ENCODE measurements around the gene TTF2.
"Not testable (repeated sequence)": the region's sequence is repeated elsewhere in the genome, so short reads cannot be mapped to it uniquely, and the experiment has no call there.

The TTF2 gene

DNA sequence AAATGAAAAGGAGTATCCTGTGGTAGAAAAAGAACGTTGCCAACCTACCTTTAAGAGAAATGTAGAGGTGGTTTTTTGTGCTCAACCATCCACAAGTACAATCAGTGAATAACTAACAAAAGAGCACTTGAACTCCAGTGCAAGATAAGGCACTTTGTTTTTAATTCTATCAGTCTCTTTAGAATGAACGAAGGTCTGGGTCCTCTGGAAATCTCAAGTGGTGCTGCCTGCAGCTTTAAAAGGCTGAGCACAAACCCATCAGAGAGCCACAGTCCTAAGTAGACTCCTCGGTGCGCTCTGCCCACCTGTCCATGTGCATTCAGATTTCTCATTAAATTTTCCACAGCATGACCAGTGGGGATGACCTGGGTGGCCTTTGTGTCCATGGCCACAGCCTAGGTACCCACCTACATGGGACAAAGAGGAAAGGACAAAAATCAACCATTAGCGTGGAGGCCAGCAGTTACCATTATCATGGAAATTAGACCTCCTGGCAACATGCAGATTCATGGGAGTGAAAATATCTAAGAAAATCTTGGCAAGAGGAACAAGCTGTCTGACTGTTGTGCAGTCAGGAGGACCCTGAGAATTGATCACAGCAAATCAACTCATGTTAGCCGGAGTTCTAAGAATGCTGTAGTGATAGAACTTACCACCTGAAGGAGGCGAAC lies 52.1 kb downstream of the TTF2 start:
- DNase-seq: no peak
- in situ Hi-C loops (cut with HindIII; ENCODE audit: low pct_ligation_motif_present, low pct_unique_long_range_greater_than_20kb, low sequenced_read_pairs): no loop called here

DNA sequence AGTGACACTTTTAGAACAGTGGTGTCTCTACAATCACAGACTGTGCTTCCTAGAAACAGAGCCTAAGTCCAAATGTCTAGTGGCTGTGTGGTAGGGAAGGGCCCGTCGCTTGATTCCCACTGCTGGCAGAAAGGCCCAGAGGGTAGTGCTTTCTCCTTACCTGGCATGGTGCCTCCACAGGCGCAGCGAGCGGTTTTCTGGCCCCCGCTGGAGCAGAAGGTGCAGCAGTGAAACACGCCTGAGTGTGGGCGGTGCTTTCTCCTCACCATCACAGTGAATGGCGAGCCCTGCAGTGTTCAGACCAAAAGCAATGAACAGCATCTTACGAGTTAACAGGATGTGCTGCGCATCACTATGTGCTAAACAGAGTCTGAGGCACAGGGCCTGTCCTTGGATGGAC lies 53.1 kb downstream of the TTF2 start:
- in situ Hi-C loops (cut with HindIII; ENCODE audit: low pct_ligation_motif_present, low pct_unique_long_range_greater_than_20kb, low sequenced_read_pairs): no loop called here
- DNase-seq: no peak

DNA sequence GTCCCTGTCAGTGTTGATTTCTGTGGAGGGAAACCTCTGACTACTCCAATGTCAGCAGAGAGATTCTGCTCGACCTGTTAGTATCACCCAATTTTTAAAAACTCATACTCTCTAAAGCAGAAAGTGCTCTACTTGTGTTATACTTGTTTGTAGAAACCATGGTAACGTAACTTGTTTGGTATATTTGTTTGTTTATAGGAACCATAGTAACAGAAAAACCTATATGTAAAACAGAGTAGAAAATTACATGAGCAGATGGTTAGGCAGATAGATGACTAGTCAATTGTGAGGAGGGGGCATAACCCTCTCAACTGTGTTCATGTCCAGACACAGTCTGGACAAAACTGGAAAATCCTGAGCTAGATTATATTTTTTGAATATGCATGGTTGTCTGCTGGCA lies 54.8 kb downstream of the TTF2 start:
- DNase-seq: no peak
- in situ Hi-C loops (cut with HindIII; ENCODE audit: low pct_ligation_motif_present, low pct_unique_long_range_greater_than_20kb, low sequenced_read_pairs): no loop called here

DNA sequence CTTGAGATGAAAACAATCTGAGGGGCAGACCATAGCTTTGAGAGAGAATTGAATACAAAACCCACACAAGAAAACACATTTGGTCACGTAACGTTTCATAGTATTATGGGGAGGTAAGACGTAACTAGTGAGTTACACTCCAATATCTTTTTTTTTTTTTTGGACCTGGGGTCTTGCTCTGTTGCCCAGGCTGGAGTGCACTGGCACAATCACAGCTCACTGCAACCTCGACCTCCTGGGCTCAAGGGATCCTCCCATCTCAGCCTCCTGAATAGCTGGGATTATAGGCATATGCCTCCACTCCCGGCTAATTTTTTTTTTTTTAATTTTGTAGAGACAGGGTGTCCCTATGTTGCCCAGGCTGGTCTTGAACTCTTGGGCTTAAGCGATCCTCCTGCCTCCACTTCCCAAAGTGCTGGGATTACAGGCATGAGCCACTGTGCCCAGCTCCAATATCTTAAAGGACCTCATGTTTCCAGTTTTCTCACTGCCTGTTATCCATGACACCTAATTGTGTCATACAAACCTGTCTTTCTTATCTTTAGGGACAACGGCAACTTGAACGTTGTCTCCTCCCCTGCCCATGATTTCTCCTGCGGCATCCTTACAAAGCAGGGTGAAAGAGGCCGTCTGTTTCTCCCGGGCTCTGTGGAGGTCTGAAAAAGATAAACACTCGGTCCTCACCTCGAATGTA lies 56.1 kb downstream of the TTF2 start:
- in situ Hi-C loops (cut with HindIII; ENCODE audit: low pct_ligation_motif_present, low pct_unique_long_range_greater_than_20kb, low sequenced_read_pairs): no loop called here
- DNase-seq: no peak

DNA sequence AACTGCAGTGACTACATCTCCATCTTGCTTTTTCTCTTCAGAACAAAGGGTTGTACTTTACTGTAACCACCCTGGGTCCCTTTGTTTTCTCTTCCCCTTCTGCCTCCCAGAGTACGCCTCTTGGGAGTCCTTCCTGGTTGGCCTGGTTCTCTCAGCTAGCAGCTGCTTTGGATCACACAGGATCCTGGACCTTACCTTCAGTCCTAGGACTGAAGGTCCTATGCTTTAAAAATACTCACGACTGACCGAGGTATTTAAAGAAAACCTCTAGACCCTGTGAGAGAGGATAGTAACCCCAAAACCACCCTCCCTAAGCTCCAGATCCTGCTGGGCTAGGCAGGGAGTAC lies 56.6 kb downstream of the TTF2 start:
- in situ Hi-C loops (cut with HindIII; ENCODE audit: low pct_ligation_motif_present, low pct_unique_long_range_greater_than_20kb, low sequenced_read_pairs): no loop called here

DNA sequence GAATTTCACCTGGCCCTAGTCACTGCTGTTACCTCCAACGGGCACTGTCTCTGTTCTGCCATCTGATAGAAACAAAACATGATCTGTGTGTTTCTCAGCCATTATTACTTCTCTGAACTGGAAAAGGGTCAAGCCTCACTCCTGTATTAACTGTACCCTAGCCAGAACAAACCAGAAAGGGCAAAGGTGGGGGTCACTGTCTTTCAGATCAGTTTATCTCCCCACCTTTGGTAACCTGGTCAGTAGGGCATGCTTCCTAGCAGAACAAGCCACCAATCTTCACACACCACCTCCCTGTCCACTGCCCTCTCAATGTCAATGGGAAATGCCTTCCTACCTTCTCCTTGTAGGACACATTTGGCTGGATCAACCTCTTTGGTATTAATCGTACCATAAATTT lies 57.6 kb downstream of the TTF2 start:
- no peak for DNase-seq
- in situ Hi-C loops (cut with HindIII; ENCODE audit: low pct_ligation_motif_present, low pct_unique_long_range_greater_than_20kb, low sequenced_read_pairs): no loop called here

More for the DNA sequence above, 56.6 kb downstream of the TTF2 start:
- DNase-seq: no peak

DNA sequence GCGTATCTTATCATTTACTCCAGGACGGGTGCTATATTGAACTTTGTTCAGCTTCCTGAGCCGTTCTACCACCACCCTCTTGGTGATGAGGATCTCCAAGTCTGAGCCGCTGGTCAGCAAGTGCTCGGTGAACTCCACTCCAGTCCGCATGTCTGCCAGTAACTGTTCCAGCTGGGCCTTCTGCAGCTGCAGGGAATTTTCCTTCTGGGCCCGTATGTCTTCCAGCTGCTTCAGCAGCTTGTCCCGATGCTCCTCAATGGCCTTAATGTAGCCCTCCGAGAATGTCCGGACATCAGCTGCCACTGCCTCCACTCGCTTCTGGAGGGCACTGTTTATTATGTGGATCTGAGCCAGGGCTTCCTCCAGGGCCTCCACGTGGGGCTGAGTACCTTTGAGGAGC lies 58.0 kb downstream of the TTF2 start:
- DNase-seq: no peak
- in situ Hi-C loops (cut with HindIII; ENCODE audit: low pct_ligation_motif_present, low pct_unique_long_range_greater_than_20kb, low sequenced_read_pairs): no loop called here

DNA sequence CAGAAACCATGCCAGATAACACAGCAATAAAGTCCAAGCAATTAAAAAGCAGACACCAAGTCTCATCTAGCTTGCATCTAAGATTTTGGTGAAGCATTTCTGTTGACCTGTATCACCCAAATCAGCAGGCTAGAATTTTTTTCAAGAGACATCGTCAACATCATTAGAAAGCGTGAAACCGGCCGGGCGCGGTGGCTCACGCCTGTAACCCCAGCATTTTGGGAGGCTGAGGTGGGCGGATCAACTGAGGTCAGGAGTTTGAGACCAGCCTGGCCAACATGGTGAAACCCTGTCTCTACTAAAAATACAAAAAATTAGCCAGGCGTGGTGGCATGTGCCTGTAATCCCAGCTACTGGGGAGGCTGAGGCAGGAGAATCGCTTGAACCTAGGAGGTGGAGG lies 59.0 kb downstream of the TTF2 start:
- in situ Hi-C loops (cut with HindIII; ENCODE audit: low pct_ligation_motif_present, low pct_unique_long_range_greater_than_20kb, low sequenced_read_pairs): not testable (repeated sequence)

DNA sequence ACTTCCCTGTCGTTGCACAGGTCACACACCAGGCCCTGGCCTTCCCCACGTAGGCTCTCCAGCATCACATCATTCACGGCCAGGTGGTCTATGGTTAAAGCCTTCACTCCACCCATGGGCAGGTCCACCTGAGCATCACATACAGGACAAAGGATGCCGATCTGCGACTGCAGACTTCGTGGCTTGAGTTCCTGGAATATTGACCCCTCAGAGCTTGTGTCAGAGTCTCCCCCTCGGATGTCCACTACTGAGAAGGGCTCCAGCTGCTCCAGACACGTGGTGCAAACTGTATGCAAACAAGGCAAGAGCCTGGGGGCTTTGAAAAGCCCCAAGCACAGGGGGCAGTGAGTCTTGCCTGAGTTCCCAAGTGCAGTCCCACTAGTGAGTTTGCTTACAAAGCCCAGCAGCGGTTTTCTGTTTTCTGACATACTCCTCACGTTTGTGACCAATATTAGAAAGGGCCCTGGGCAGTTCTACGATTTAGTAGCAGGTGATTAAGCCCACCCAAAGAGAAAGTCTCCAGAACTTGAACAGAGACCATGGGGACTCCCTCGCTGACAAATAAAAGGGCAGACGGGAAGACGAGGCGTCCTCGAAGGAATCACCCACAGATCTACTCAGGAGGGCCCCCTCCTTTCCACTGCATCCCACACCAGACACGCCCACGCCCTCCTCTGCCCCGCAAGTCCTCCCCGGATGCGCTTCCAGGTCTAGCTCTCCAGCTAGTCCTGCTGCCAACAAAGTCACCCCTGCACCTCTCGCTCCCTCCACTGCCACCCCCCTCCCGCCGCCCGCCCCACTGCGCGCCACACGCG lies 60.9 kb downstream of the TTF2 start:
- in situ Hi-C loops (cut with HindIII; ENCODE audit: low pct_ligation_motif_present, low pct_unique_long_range_greater_than_20kb, low sequenced_read_pairs): no loop called here
- DNase-seq: no peak

More for the DNA sequence above, 59.0 kb downstream of the TTF2 start:
- not testable (repeated sequence) for DNase-seq

DNA sequence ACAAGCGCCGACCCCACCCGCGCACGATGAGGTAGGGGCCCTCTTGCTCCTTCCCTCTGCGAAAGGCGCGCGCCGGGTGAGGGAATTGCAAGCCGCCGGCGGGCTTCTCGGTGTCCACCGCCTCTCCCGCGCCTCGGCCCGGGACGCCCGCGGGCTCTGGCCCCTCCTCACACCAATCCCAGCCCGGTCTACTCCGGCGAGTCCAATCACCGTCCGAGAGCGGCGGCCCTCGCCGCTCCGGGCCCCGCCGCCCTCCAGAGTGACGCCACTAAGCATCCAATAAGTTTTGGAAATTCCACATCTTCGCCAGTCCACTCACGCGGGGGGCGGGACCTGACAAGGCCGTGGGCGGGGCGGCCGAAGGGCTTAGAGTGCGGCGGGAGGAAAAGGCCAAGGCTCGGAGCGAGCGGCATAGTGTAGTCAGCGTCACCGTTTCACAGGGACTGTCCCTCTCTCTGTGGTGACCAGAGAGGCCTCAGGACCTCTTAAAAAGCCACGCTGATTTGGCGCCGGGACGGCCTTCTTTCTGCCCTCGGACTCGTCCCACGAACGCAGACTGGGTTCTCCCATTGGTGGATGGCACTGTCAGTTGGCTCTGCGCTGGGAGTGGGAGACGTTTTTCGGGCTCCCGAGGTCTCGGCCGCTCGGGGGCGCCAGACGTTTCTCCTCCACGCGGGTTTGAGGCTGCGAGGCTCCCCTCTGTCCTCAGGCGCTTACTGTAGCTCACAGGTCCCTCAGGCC lies 61.6 kb downstream of the TTF2 start, which contains the start of gene TRIM45:
TRIM45 (minus strand) TSS at position 161 of the 741 bp plus-strand sequence. CDS start 548 bp downstream, outside the sequence.
- in situ Hi-C loops (cut with HindIII; ENCODE audit: low pct_ligation_motif_present, low pct_unique_long_range_greater_than_20kb, low sequenced_read_pairs): no loop called here
- peak; percentile 94 for DNase-seq

DNA sequence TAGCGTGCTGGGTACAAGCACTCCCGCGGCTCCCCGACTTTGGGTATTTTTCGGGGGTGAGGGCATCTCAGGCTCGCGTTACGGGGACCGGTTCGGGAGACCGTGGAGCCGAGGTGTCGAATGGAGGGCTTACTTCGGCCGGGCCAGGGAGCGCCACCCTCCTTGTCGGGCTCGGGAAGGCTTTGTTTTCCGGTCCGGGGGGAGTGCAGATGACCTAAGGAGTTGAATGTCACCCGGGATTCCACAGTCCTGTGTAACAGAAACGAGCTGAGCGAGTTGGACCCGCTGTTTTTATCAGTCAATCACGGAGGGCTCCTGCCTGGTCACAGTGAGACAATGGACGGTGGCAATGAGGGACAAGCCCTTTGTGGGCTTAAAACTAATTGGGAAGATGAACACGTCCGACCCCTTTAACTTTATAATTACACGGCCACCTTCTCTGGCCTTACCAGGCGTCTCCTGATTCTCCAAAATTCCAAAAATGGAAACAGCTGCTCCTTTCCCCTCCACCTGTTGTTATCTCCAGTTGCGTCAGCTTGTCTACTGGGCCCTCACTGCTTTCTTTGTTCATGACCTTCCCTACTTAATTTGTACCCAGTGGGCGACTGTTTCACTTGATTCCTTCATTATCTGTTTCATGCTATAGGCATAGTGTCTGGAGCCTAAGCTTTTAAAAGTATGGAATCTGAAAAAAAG lies 62.4 kb downstream of the TTF2 start:
- DNase-seq: no peak
- in situ Hi-C loops (cut with HindIII; ENCODE audit: low pct_ligation_motif_present, low pct_unique_long_range_greater_than_20kb, low sequenced_read_pairs): no loop called here

DNA sequence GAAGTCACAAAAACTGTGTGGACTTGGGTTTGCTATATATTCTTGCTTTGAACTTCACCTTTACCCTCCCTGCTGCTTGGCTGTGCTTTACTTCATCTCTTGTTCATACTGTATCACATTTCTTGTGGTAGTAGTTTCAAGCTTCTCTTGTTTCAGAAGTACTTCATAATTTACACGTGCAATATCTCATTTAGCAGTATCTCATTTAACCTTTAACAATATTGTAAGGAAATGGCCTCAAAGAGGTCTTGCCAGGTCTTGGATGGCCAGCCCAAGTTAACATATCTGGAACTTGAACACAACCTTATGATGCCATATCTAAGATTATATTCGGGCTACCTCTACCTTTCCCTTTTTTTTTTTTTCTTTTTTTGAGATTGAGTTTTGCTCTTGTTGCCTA lies 63.1 kb downstream of the TTF2 start:
- DNase-seq: no peak
- in situ Hi-C loops (cut with HindIII; ENCODE audit: low pct_ligation_motif_present, low pct_unique_long_range_greater_than_20kb, low sequenced_read_pairs): no loop called here

DNA sequence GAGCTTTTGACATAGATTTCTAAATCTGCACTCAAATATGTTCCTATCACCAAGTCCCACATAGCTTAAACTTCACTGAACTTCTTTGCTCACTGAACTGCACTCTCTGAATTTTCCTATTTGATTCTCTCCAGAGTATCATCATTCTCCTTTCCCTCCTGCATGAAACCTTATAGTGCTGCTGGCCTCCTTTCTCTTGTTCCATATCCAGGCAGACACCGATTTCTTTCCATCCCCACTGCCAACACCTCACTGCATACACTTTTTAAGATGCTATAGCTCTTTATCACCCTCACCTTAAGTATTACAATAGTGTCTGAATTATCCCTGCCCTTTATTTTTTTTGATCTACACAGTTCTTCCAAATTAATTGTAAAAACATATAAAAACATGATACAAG lies 64.5 kb downstream of the TTF2 start:
- in situ Hi-C loops (cut with HindIII; ENCODE audit: low pct_ligation_motif_present, low pct_unique_long_range_greater_than_20kb, low sequenced_read_pairs): no loop called here
- no peak for DNase-seq

DNA sequence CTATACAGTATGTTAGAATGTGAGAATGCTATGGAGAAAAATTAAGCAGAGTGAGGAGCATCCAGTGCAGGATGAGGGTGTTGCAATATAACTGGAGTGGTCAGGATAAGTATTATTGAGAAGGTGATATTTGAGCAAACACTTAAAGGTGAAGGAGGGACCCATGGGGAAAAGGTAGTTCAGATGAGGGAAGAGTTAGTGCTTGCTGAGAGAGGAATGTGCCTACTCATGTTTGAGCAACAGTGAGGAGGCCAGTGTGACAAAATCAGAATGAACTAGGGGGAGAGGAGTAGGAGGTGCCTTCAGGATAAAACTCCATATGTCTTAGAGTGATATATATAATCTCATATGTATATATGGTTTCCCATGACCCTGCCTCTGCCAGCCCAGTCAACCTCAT lies 67.7 kb downstream of the TTF2 start:
- DNase-seq: no peak
- in situ Hi-C loops (cut with HindIII; ENCODE audit: low pct_ligation_motif_present, low pct_unique_long_range_greater_than_20kb, low sequenced_read_pairs): no loop called here

DNA sequence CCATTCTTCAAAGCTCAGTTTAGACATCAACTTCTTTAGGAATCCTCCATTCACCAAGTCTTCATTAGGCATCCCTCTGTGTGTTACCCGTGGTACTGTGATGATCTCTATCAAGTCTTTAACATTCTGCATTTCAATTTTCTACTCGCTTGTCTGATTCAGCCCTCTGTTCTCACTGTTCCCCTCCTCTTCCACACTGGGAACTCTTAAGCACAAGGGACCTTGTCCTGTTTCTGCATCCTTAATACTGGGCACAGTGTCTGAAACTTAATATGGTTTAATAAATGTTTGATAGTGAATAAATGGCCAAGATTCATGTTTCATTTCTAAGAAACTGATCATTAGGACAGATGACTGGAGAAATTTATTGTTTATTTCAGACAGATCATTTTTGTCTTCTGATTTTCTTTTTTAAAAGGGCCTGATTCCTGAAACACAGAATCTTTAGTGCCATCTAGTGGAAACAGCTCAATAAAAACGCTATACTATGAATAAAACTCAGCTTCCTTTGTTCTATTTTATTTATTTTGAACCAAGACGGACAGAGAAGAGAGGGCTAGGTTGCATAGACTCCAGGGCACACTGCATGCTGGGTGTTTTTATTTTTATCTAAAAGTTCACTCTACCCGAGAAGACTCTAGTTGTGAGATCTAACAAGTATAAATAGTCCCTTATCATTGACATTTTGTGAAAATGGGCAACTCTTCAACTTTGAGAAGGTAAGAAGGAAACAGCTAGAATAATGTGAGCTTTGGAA lies 68.4 kb downstream of the TTF2 start:
- peak; percentile 38 for DNase-seq
- in situ Hi-C loops (cut with HindIII; ENCODE audit: low pct_ligation_motif_present, low pct_unique_long_range_greater_than_20kb, low sequenced_read_pairs): no loop called here

DNA sequence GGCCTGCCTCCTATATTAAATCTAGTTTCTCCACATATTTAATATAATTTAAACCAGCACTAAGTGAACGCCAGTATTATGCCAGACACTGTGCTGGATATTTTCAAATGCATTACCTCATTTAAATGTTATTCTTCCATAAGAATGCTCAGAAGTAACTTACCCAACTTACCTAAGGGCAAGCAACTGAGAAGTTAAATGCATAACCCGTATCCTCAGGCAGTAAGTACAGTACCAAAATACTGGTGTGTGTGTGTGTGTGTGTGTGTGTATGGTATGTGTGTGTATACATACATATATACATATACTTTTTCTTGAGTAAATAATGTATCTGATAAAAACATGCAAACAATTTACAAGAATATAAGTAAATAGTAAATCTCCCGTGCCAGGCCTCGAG lies 70.4 kb downstream of the TTF2 start:
- in situ Hi-C loops (cut with HindIII; ENCODE audit: low pct_ligation_motif_present, low pct_unique_long_range_greater_than_20kb, low sequenced_read_pairs): no loop called here

DNA sequence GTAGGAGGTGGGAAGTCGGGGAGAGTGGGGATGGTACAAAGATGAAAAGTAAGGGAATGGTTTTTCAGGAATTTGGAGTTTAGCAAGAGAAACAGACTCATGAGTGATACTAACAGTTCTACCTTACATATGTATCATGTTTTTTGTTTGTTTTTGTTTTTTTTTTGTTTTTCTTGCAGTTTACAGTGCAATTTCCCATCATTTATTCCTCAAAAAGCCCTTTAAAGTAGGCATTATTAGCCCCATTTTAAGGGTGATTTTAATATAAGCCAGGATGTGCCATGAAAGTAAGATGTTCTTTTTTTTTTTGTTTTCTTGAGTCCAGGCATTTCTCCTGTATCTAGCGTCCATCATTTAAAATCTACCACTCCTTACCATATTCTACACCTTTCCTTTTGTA lies 75.2 kb downstream of the TTF2 start:
- no peak for DNase-seq
- in situ Hi-C loops (cut with HindIII; ENCODE audit: low pct_ligation_motif_present, low pct_unique_long_range_greater_than_20kb, low sequenced_read_pairs): no loop called here

More for the DNA sequence above, 70.4 kb downstream of the TTF2 start:
- DNase-seq: no peak

DNA sequence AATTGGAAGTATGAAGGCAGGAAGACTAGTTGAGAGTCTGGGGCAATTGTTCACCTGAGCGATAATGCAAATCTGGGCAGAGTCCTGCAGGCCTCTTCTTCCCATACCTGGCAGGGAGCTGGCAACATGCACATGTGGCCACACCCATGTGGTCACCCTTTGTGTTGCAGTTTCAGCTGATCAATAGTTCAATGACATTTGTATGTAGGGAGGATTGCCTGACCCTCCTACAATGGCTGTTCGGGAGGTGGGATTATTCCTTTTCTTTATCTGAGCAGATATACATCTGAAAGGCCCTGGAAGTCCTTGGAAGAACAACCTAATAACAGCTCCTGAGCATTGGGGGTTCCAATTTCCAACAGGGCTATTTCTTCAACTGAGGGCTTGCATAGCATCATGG lies 76.6 kb downstream of the TTF2 start:
- DNase-seq: no peak
- in situ Hi-C loops (cut with HindIII; ENCODE audit: low pct_ligation_motif_present, low pct_unique_long_range_greater_than_20kb, low sequenced_read_pairs): no loop called here

All from ACHN (cell line).